Skeletal muscle tissue (tissue), 4 donors: ENCODE measurements around the gene ROCK2. TPM values are rescaled to one million over a fixed set of nuclear protein-coding genes. Genes with fewer than 3 reads are reported as not detected.
A peak's percentile ranks its signal among the peaks of the same experiment; 100 is the strongest.

Experiments used
- H3K27ac ChIP-seq: one replicate; pipeline ENCODE4 v1.7.0; 2013; ENCODE audit warnings: mild to moderate bottlenecking, low read depth, low read length, inconsistent platforms
- H3K27me3 ChIP-seq, 3 donors: one replicate each; pipeline ENCODE4 v1.7.0; 2013; ENCODE audit warnings: low read length in 3 of 3; ENCODE audit not compliant: control insufficient read depth in 3 of 3, insufficient read depth in 3 of 3
- H3K36me3 ChIP-seq, 3 donors: one replicate each; pipeline ENCODE4 v1.7.0; 2013; ENCODE audit warnings: low read length in 3 of 3; ENCODE audit not compliant: control insufficient read depth in 3 of 3, insufficient read depth in 3 of 3
- H3K4me1 ChIP-seq, 3 donors: one replicate each; pipeline ENCODE4 v1.7.0; 2013; ENCODE audit warnings: low read length in 3 of 3, mild to moderate bottlenecking in 3 of 3; ENCODE audit not compliant: control insufficient read depth in 3 of 3, insufficient read depth in 3 of 3
- H3K4me3 ChIP-seq, 3 donors: one replicate each; pipeline ENCODE4 v1.7.0; 2013; ENCODE audit warnings: low read length in 3 of 3
- H3K9ac ChIP-seq, 3 donors: one replicate each; pipeline ENCODE4 v1.7.0; 2013; ENCODE audit warnings: low read length in 3 of 3, mild to moderate bottlenecking in 3 of 3, moderate library complexity in 2 of 3, low read depth in 1 of 3
- H3K9me3 ChIP-seq, 3 donors: one replicate each; pipeline ENCODE4 v1.7.0; 2013; ENCODE audit warnings: low read length in 3 of 3; ENCODE audit not compliant: control insufficient read depth in 3 of 3
- total RNA-seq: library from RNA; depleted of rRNA; stranded (reverse); fragments of >200 nt; gene quantifications from one replicate; pipeline ENCODE4 v1.2.3, GENCODE V29; 2014
- donor health status: Osteomylitis.

ROCK2 gene
- total RNA-seq = 37.1 TPM

- H3K27ac ChIP-seq = peak within 1 kb of the TSS; percentile 98
- H3K9me3 ChIP-seq = no peaks in the 10 kb centered on the region
- H3K36me3 ChIP-seq = no peaks in the 10 kb centered on the region
- H3K4me3 ChIP-seq = peak within 1 kb of the TSS; percentile 91 to 98 (median 92)
- peaks cover 3 to 35% (median 16%) of the 10 kb centered on the region in 3 donors for H3K4me1 ChIP-seq
- peak within 1 kb of the TSS; percentile 95 to 98 (median 96) for H3K9ac ChIP-seq
- H3K27me3 ChIP-seq = no peaks in the 10 kb centered on the region
Observed at GRCh38 chr2:11344342-11344955, at the start of gene ROCK2. TSS of gene ROCK2 (minus strand) at chr2:11344636. CDS start at chr2:11344136, 500 bp downstream.

GRCh38 chr2:11393711-11394236 lies 49.3 kb upstream of the ROCK2 start:
- Histone ChIP-seq H3K36me3 (no peaks in the 10 kb centered on the region), H3K27me3 (no peaks in the 10 kb centered on the region), H3K27ac (peak overlapping the region; percentile 71), H3K4me1 (peaks cover 21 to 31% (median 30%) of the 10 kb centered on the region in 3 donors), H3K4me3 (no peak overlapping the region), H3K9ac (peak overlapping the region in 2 of 3 donors; percentile 5 to 11), H3K9me3 (no peaks in the 10 kb centered on the region)

GRCh38 chr2:11391942-11392266 lies 47.5 kb upstream of the ROCK2 start:
- Histone ChIP-seq H3K9me3 (no peaks in the 10 kb centered on the region), H3K27ac (peak overlapping the region; percentile 25), H3K27me3 (no peaks in the 10 kb centered on the region), H3K36me3 (no peaks in the 10 kb centered on the region), H3K4me1 (peaks cover 21 to 37% (median 34%) of the 10 kb centered on the region in 3 donors), H3K9ac (no peak overlapping the region), H3K4me3 (no peak overlapping the region)

GRCh38 chr2:11390399-11390658 lies 45.9 kb upstream of the ROCK2 start:
- Histone ChIP-seq H3K27me3 (no peaks in the 10 kb centered on the region), H3K4me3 (no peak overlapping the region), H3K9me3 (no peaks in the 10 kb centered on the region), H3K27ac (no peak overlapping the region), H3K36me3 (no peaks in the 10 kb centered on the region), H3K9ac (no peak overlapping the region), H3K4me1 (peaks cover 24 to 45% (median 40%) of the 10 kb centered on the region in 3 donors)

- no peak overlapping the region for H3K27ac ChIP-seq
- H3K27me3 ChIP-seq = no peaks in the 10 kb centered on the region
- no peak overlapping the region for H3K9ac ChIP-seq
- H3K4me3 ChIP-seq = no peak overlapping the region
- H3K36me3 ChIP-seq = no peaks in the 10 kb centered on the region
- H3K4me1 ChIP-seq = peaks cover 24 to 45% (median 40%) of the 10 kb centered on the region in 3 donors
- no peaks in the 10 kb centered on the region for H3K9me3 ChIP-seq
Observed at GRCh38 chr2:11389551-11390398, 45.3 kb upstream of the ROCK2 start.

GRCh38 chr2:11389052-11389420 lies 44.6 kb upstream of the ROCK2 start:
- H3K4me3 ChIP-seq = no peak overlapping the region

GRCh38 chr2:11388262-11389051 lies 44.0 kb upstream of the ROCK2 start:
- Histone ChIP-seq H3K27ac (no peak overlapping the region), H3K27me3 (no peaks in the 10 kb centered on the region), H3K9me3 (no peaks in the 10 kb centered on the region), H3K4me1 (peaks cover 20 to 42% (median 34%) of the 10 kb centered on the region in 3 donors), H3K4me3 (no peak overlapping the region), H3K36me3 (no peaks in the 10 kb centered on the region), H3K9ac (no peak overlapping the region)

More at GRCh38 chr2:11389052-11389420, 44.6 kb upstream of the ROCK2 start:
- Histone ChIP-seq H3K27me3 (no peaks in the 10 kb centered on the region), H3K4me1 (peaks cover 24 to 43% (median 40%) of the 10 kb centered on the region in 3 donors), H3K9me3 (no peaks in the 10 kb centered on the region), H3K9ac (no peak overlapping the region), H3K27ac (no peak overlapping the region), H3K36me3 (no peaks in the 10 kb centered on the region)

GRCh38 chr2:11387843-11388242 lies 43.4 kb upstream of the ROCK2 start:
- Histone ChIP-seq H3K9ac (no peak overlapping the region), H3K4me1 (peaks cover 19 to 39% (median 33%) of the 10 kb centered on the region in 3 donors), H3K27ac (no peak overlapping the region), H3K27me3 (no peaks in the 10 kb centered on the region), H3K9me3 (no peaks in the 10 kb centered on the region), H3K4me3 (no peak overlapping the region), H3K36me3 (no peaks in the 10 kb centered on the region)

- Histone ChIP-seq H3K4me3 (no peak overlapping the region), H3K27ac (no peak overlapping the region), H3K4me1 (peaks cover 15 to 39% (median 30%) of the 10 kb centered on the region in 3 donors), H3K36me3 (no peaks in the 10 kb centered on the region), H3K27me3 (no peaks in the 10 kb centered on the region), H3K9me3 (no peaks in the 10 kb centered on the region), H3K9ac (no peak overlapping the region)
Observed at GRCh38 chr2:11387100-11387390, 42.6 kb upstream of the ROCK2 start.

- Histone ChIP-seq H3K4me3 (no peak overlapping the region), H3K9me3 (no peaks in the 10 kb centered on the region), H3K4me1 (peaks cover 11 to 33% (median 24%) of the 10 kb centered on the region in 3 donors), H3K9ac (peak overlapping the region in 2 of 3 donors; percentile 26 to 51), H3K27me3 (no peaks in the 10 kb centered on the region), H3K36me3 (no peaks in the 10 kb centered on the region), H3K27ac (no peak overlapping the region)
Observed at GRCh38 chr2:11385847-11386246, 41.4 kb upstream of the ROCK2 start.
